ENCODE results near the gene CASKIN2. TPM values are rescaled to one million over a fixed set of nuclear protein-coding genes. Genes with fewer than 3 reads are reported as not detected.

CASKIN2 gene
- total RNA-seq, 1 experiment from 2014 or later: 30.0 TPM

DNA sequence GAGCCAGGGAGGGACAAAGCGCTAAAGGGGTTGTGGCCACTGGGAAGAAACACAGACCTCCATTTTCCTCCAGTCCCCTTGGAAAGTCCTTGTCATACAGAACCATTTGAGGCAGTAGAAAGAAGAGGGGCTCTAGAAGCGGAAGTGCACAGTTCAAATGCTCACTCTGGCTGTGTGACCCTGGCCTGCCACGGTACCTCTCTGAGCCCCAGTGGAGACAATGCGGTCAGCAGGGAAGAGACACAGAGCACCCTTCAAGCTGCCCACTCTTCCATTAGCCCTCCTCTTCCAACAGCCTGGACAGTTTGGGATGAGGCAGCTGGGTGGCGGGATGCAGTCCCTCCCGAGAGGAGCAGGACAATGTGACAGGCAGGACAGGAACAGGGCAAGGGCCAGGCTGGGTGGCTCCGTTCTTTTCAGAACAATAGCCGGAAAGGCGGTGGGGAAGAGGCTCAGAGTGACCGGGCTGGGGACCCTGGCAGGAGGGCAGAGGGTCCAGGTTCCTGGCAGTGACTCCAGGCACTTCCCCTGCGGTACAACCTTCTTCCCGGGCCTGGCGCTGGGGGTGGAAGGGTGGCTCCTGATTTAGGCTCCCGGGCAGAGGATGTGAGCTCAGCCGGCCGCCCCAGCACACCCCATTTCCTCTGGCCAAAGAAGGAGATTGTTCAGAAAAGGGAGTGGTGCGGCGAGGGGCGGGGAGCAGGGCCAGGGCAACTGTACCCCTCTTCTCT lies 5.6 kb downstream of the CASKIN2 start:
- BruUV-seq (replicated peaks): no TSS peak
- no peak overlapping the region for H3K4me3 Mint-ChIP-seq (ENCODE audit: low read depth, unreplicated experiment)
- no peak overlapping the region for H3K27ac Mint-ChIP-seq (ENCODE audit: unreplicated experiment)
- intact Hi-C loops (cut with micrococcal nuclease; ENCODE audit: unreplicated experiment): no loop called here
- TF ChIP-seq, protein P1, sequence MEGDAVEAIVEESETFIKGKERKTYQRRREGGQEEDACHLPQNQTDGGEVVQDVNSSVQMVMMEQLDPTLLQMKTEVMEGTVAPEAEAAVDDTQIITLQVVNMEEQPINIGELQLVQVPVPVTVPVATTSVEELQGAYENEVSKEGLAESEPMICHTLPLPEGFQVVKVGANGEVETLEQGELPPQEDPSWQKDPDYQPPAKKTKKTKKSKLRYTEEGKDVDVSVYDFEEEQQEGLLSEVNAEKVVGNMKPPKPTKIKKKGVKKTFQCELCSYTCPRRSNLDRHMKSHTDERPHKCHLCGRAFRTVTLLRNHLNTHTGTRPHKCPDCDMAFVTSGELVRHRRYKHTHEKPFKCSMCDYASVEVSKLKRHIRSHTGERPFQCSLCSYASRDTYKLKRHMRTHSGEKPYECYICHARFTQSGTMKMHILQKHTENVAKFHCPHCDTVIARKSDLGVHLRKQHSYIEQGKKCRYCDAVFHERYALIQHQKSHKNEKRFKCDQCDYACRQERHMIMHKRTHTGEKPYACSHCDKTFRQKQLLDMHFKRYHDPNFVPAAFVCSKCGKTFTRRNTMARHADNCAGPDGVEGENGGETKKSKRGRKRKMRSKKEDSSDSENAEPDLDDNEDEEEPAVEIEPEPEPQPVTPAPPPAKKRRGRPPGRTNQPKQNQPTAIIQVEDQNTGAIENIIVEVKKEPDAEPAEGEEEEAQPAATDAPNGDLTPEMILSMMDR (IDR thresholded peaks at IDR 0.05; ENCODE audit: unreplicated experiment): no peak
- no peaks in the 10 kb centered on the region for H3K27me3 Mint-ChIP-seq (ENCODE audit: unreplicated experiment)
- peaks cover 30% of the 10 kb centered on the region for H3K4me1 Mint-ChIP-seq (ENCODE audit: low read depth, unreplicated experiment)
- H3K36me3 Mint-ChIP-seq (ENCODE audit: insufficient read depth, unreplicated experiment): peaks cover 43% of the 10 kb centered on the region
- no peak for DNase-seq
- CTCF ChIA-PET: no interaction called here
- no peaks in the 10 kb centered on the region for H3K9me3 Mint-ChIP-seq (ENCODE audit: low read depth, unreplicated experiment)

GRCh38 chr17:75508931-75509361 lies 6.4 kb downstream of the CASKIN2 start:
- TF ChIP-seq, protein P1 (IDR thresholded peaks at IDR 0.05; ENCODE audit: unreplicated experiment): no peak
- Mint-ChIP-seq H3K27ac (ENCODE audit: unreplicated experiment) (no peak overlapping the region), H3K36me3 (ENCODE audit: insufficient read depth, unreplicated experiment) (peaks cover 35% of the 10 kb centered on the region), H3K4me3 (ENCODE audit: low read depth, unreplicated experiment) (no peak overlapping the region), H3K9me3 (ENCODE audit: low read depth, unreplicated experiment) (no peaks in the 10 kb centered on the region), H3K4me1 (ENCODE audit: low read depth, unreplicated experiment) (peaks cover 26% of the 10 kb centered on the region), H3K27me3 (ENCODE audit: unreplicated experiment) (no peaks in the 10 kb centered on the region)
- intact Hi-C loops (cut with micrococcal nuclease; ENCODE audit: unreplicated experiment): no loop called here
- CTCF ChIA-PET: interaction anchor here (0.6 kb wide), 1 partner anchor 240 kb away, joined by 4 read pairs; no protein-coding TSS in a partner anchor
- DNase-seq: no peak
- no TSS peak for BruUV-seq (replicated peaks)

DNA sequence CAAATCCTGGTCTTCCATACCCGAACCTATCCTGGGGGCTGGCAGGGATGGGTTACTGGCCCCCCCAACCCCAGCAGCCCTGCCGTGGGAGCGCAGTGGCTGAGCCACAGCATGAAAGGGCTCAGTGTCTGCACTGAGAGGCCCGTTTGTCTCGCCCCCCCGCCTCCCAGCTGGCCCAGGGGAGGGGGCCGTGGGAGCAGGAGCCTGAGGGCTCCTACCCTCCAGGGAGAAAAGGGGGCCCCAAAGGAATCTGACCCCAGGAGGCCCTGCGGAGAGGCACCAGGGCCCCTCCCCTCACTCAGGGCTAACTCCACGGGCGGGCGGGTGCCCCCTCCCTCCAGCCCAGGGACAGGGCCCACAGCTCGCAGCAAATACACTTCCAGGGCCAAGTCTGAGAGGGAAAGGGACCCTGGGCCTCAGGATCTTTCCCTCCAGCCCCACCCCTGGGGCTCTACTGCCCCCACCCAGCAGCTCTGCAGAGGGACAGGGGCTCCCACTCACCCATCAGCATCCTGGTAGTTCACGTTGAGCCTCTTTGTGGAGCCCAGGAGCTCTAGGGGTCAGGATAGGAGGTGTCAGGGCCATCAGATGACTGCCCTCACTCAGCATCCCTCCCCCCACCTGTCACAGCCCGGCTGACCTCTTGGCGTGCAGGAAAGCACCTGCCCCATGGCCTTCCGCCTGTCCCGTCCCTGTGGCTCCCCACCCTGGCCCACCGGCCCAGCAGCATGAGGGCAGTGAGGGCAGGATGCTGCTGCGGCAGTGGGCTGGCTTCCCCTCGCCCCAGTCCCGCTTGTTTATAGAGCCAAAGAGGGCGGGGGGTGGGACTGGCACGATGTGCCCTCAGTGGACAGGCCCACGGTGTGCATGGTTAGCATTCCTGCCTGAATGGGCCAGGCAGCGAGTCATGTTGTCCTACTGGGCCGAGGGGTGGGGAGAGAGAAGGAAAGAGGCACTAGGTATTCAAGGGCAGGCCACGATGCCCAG lies 7.3 kb downstream of the CASKIN2 start:
- no peak for DNase-seq
- no peaks in the 10 kb centered on the region for H3K27me3 Mint-ChIP-seq (ENCODE audit: unreplicated experiment)
- CTCF ChIA-PET: interaction anchor here (0.7 kb wide), 1 partner anchor 123 kb away, joined by 5 read pairs; no protein-coding TSS in a partner anchor
- TF ChIP-seq, protein P1 (IDR thresholded peaks at IDR 0.05; ENCODE audit: unreplicated experiment): no peak
- no peaks in the 10 kb centered on the region for H3K9me3 Mint-ChIP-seq (ENCODE audit: low read depth, unreplicated experiment)
- H3K4me3 Mint-ChIP-seq (ENCODE audit: low read depth, unreplicated experiment): no peak overlapping the region
- intact Hi-C loops (cut with micrococcal nuclease; ENCODE audit: unreplicated experiment): no loop called here
- no TSS peak for BruUV-seq (replicated peaks)
- H3K27ac Mint-ChIP-seq (ENCODE audit: unreplicated experiment): no peak overlapping the region
- H3K36me3 Mint-ChIP-seq (ENCODE audit: insufficient read depth, unreplicated experiment): peaks cover 30% of the 10 kb centered on the region
- H3K4me1 Mint-ChIP-seq (ENCODE audit: low read depth, unreplicated experiment): peaks cover 16% of the 10 kb centered on the region

- no peak for DNase-seq
- Mint-ChIP-seq H3K27ac (ENCODE audit: unreplicated experiment) (no peak overlapping the region), H3K36me3 (ENCODE audit: insufficient read depth, unreplicated experiment) (peaks cover 18% of the 10 kb centered on the region), H3K27me3 (ENCODE audit: unreplicated experiment) (no peaks in the 10 kb centered on the region), H3K9me3 (ENCODE audit: low read depth, unreplicated experiment) (no peaks in the 10 kb centered on the region), H3K4me3 (ENCODE audit: low read depth, unreplicated experiment) (no peak overlapping the region), H3K4me1 (ENCODE audit: low read depth, unreplicated experiment) (peaks cover 10% of the 10 kb centered on the region)
- TF ChIP-seq, protein P1 (IDR thresholded peaks at IDR 0.05; ENCODE audit: unreplicated experiment): no peak
- intact Hi-C loops (cut with micrococcal nuclease; ENCODE audit: unreplicated experiment): no loop called here
- CTCF ChIA-PET: no interaction called here
- BruUV-seq (replicated peaks): no TSS peak
Observed at GRCh38 chr17:75506888-75507287, 8.4 kb downstream of the CASKIN2 start.
